A549 (cell line): Measurements from ENCODE around the gene TRABD2A.

Experiments
- CEBPB ChIP-seq, 2 experiments: fragments of >200 bp in 1 of 2; sonication (Bioruptor Twin) in 1 of 2; formaldehyde crosslinking in 1 of 2; IDR thresholded peaks; 2 replicates each; pipeline ENCODE4 v1.6.1; 2012 to 2016
- CTCF ChIP-seq: fragments of >200 bp; sonication (Bioruptor Twin); formaldehyde crosslinking; IDR thresholded peaks from 3 replicates; pipeline ENCODE4 v1.5.1; 2016
- EHMT2 ChIP-seq: fragments of 200-600 bp; sonication (generic); IDR thresholded peaks from 2 replicates; pipeline ENCODE4 v1.6.1; 2016; ENCODE audit warnings: antibody characterized with exemption, low read depth, mild to moderate bottlenecking, moderate library complexity
- EP300 ChIP-seq, 2 experiments: fragments of >200 bp; sonication (Bioruptor Twin); formaldehyde crosslinking; IDR thresholded peaks; 2 replicates in 1 of 2; 3 replicates in 1 of 2; pipeline ENCODE4 v1.6.1; 2016 to 2017
- HMGXB4 ChIP-seq: fragments of 250-450 bp; sonication (Bioruptor Pico); IDR thresholded peaks from 2 replicates; pipeline ENCODE4 v1.5.0; 2021; ENCODE audit warnings: mild to moderate bottlenecking, moderate library complexity, borderline replicate concordance
- MAZ ChIP-seq: fragments of 150-350 bp; IDR thresholded peaks from 2 replicates; pipeline ENCODE4 v1.6.1; 2014; ENCODE audit warnings: antibody characterized with exemption, low read depth, low read length, borderline replicate concordance
- NR3C1 ChIP-seq: fragments of >200 bp; sonication (Bioruptor Twin); formaldehyde crosslinking; IDR thresholded peaks from 3 replicates; pipeline ENCODE4 v1.6.1; 2017
- POLR2A ChIP-seq: IDR thresholded peaks from 2 replicates; pipeline ENCODE4 v1.6.1; 2012; ENCODE audit warnings: mild to moderate bottlenecking, low read length
- REST ChIP-seq: fragments of 200-600 bp; sonication (generic); IDR thresholded peaks from 2 replicates; pipeline ENCODE4 v1.6.1; 2016; ENCODE audit warnings: antibody characterized with exemption, mild to moderate bottlenecking, moderate library complexity
- SREBF2 ChIP-seq: fragments of 450-650 bp; IDR thresholded peaks from 2 replicates; pipeline ENCODE4 v1.6.1; 2014; ENCODE audit warnings: mild to moderate bottlenecking, moderate library complexity
- TP53 ChIP-seq: fragments of 250-450 bp; sonication (Bioruptor Pico); IDR thresholded peaks from 2 replicates; pipeline ENCODE4 v1.5.0; 2021; ENCODE audit warnings: mild to moderate bottlenecking, moderate library complexity

- TF ChIP-seq CTCF: no peak
- TF ChIP-seq REST: no peak
- TF ChIP-seq CEBPB (IDR thresholded peaks at IDR 0.05): no peak
- TF ChIP-seq POLR2A: no peak
- TF ChIP-seq TP53 (CRISPR knock-in tag): no peak
- no peak for TF ChIP-seq HMGXB4 (CRISPR knock-in tag)
- no peak for TF ChIP-seq SREBF2
- TF ChIP-seq EP300 (IDR thresholded peaks at IDR 0.05): no peak
- no peak for TF ChIP-seq MAZ
- no peak for TF ChIP-seq NR3C1
- TF ChIP-seq EHMT2: no peak
Observed at GRCh38 chr2:84823229-84823628, 57.7 kb downstream of the TRABD2A start.
